BE2C (cell line): ENCODE data around the gene GALNT16.

Experiments used
- DNase-seq: peaks from one replicate; pipeline ENCODE4 v3.0.0-alpha.2; 2020
- H3K27me3 ChIP-seq: fragments of 250-450 bp; sonication (Bioruptor Pico); 2 replicates; pipeline ENCODE4 v1.5.1; 2020; ENCODE audit warnings: mild to moderate bottlenecking
- H3K36me3 ChIP-seq: fragments of 250-450 bp; sonication (Bioruptor Pico); 2 replicates; pipeline ENCODE4 v1.5.1; 2020; ENCODE audit warnings: mild to moderate bottlenecking
- H3K4me1 ChIP-seq: fragments of 250-450 bp; sonication (Bioruptor Pico); 2 replicates; pipeline ENCODE4 v1.5.1; 2020
- H3K4me3 ChIP-seq: 2 replicates; pipeline ENCODE4 v1.5.1; 2011; ENCODE audit warnings: low read depth, low read length
- H3K9me3 ChIP-seq: fragments of 250-450 bp; sonication (Bioruptor Pico); 2 replicates; pipeline ENCODE4 v1.5.1; 2020
- TF ChIP-seq, protein P1 (sequence below): IDR thresholded peaks from 2 replicates; pipeline ENCODE4 v1.5.1; 2012; ENCODE audit warnings: mild to moderate bottlenecking, low read depth, low read length

Gene GALNT16

DNA sequence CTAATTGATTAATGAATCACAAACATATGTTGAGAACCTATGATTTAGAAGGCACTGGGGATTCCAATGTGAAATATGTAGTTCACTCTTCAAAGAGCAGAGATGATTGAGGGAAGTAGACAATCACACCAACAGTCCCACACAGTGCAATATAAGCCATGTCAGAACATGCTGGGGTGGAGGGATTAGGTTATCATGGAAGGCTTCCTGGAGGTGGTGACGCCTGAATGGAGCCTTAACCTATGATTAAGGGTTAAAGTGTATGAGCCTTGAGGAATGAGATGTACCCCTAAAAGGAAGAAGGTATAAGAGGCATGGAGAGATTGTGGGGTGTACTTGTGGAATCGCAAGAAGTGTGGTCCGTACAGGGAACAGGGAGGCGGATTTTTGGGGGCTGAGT lies 106.8 kb downstream of the GALNT16 start:
- Histone ChIP-seq H3K9me3 (no peaks in the 10 kb centered on the region), H3K36me3 (no peaks in the 10 kb centered on the region; the same call in 1 of the 2 replicates), H3K4me3 (no peak overlapping the region), H3K4me1 (no peaks in the 10 kb centered on the region), H3K27me3 (no peaks in the 10 kb centered on the region)
- TF ChIP-seq, protein P1, sequence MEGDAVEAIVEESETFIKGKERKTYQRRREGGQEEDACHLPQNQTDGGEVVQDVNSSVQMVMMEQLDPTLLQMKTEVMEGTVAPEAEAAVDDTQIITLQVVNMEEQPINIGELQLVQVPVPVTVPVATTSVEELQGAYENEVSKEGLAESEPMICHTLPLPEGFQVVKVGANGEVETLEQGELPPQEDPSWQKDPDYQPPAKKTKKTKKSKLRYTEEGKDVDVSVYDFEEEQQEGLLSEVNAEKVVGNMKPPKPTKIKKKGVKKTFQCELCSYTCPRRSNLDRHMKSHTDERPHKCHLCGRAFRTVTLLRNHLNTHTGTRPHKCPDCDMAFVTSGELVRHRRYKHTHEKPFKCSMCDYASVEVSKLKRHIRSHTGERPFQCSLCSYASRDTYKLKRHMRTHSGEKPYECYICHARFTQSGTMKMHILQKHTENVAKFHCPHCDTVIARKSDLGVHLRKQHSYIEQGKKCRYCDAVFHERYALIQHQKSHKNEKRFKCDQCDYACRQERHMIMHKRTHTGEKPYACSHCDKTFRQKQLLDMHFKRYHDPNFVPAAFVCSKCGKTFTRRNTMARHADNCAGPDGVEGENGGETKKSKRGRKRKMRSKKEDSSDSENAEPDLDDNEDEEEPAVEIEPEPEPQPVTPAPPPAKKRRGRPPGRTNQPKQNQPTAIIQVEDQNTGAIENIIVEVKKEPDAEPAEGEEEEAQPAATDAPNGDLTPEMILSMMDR, result no peak
- no peak for DNase-seq

DNA sequence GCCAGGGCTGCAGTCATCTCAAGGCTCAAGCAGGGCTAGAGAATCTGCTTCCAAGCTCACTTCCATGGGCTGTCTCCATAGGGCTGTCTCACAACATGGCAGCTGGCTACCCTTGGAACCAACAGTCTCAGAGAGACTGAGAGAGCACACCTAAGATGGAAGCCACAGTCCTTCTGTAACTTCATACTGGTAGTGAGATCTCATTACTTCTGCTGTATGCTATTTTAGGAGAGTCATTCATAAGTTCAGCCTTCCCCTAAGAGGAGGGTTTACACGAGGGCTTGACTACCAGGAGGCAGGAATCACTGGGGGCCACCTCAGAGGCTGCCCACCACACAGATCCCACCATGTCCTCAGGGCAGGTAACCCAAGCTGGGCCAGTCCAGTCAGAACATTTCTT lies 108.4 kb downstream of the GALNT16 start:
- Histone ChIP-seq H3K9me3 (no peaks in the 10 kb centered on the region), H3K4me3 (no peak overlapping the region), H3K27me3 (no peaks in the 10 kb centered on the region), H3K36me3 (peaks cover 1% of the 10 kb centered on the region; the same call in 1 of the 2 replicates), H3K4me1 (no peaks in the 10 kb centered on the region)
- TF ChIP-seq, protein P1, result no peak
- no peak for DNase-seq

DNA sequence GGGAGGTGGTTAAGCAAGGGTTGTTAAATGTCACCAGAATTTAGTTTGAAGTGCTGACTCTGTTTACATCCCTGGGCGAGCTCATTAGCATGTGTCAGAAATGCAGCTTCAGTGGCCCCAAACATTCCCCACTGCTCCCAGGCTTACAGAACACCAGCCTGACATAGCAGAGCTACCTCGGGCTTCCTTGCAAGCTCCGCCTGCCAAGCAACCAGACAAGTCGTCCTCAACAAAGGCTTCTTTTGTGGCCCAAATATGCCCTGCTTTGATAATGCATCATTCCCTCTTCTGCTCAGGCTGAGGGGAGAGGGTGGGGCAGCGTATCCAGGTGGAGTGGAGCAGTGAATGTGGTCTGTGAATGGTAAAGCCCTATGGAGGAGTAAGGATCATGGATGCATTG lies 110.1 kb downstream of the GALNT16 start:
- peaks cover 4% of the 10 kb centered on the region for H3K36me3 ChIP-seq
- H3K9me3 ChIP-seq, result no peaks in the 10 kb centered on the region
- H3K4me1 ChIP-seq, result no peaks in the 10 kb centered on the region
- no peak overlapping the region for H3K4me3 ChIP-seq
- H3K27me3 ChIP-seq, result no peaks in the 10 kb centered on the region
- DNase-seq, result no peak
- TF ChIP-seq, protein P1, result no peak

DNA sequence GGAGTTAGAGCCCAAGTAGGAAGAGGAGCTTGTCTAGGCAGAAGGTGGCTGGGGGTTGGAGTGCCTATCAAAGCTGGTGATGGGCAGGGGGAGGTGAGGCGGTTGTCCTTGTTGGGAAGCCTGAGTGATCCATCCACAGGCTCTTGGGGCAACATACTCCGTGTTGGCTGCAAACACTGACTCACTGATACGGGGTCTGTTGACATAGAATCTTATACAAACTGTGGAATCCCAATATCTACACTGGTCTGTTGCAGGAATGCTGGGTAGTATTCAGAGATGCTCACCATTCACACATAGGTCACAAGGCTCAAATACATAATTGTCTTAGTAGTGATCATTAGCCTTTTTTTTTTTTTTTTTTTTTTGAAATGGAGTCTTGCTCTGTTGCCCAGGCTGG lies 112.2 kb downstream of the GALNT16 start:
- DNase-seq, result no peak
- Histone ChIP-seq H3K4me1 (no peaks in the 10 kb centered on the region), H3K9me3 (no peaks in the 10 kb centered on the region; the same call in 1 of the 2 replicates), H3K36me3 (peaks cover 21% of the 10 kb centered on the region), H3K4me3 (no peak overlapping the region), H3K27me3 (no peaks in the 10 kb centered on the region)
- TF ChIP-seq, protein P1, result no peak

DNA sequence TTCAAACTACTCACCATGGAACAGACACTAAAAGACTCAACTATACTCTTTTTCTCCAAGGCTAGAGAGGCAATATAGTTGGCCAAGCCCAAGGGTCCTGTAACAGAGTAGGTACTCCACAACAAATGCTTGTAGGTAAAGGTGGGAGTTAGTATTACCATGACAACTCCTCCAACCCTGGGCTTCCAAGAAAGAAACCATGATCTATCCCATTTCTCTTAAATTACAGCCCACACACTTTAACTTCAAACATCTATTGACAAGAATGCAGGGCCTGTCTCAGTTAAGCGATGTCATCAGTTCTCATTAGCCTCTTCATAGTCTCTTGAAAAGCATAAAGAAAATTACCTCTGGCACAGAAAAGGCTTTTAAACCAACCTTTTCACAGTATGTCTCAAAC lies 113.1 kb downstream of the GALNT16 start:
- DNase-seq, result no peak
- Histone ChIP-seq H3K9me3 (no peaks in the 10 kb centered on the region; the same call in 1 of the 2 replicates), H3K27me3 (no peaks in the 10 kb centered on the region), H3K4me3 (no peak overlapping the region), H3K36me3 (peaks cover 27% of the 10 kb centered on the region), H3K4me1 (no peaks in the 10 kb centered on the region)
- TF ChIP-seq, protein P1, result no peak

DNA sequence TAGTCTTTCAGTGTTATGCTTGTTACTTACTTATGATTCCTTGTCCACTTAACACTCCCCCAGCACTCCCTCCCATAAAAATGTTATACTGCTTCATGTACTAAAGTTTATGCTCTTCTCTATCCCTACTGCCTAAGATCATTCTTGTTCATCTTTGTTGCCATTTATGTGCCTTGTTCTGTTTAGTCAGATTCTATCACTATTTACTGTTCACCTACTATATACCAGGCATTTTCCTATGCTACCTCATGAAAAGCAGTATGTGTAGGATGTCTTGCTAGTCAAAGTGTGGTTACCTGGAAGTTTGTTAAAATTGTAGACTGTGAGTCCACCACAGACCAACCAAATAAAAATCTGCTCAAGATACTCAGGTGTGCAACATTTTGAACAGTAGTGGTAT lies 114.3 kb downstream of the GALNT16 start:
- H3K9me3 ChIP-seq, result no peaks in the 10 kb centered on the region; the same call in 1 of the 2 replicates

More for the DNA sequence above, 114.3 kb downstream of the GALNT16 start:
- Histone ChIP-seq H3K27me3 (no peaks in the 10 kb centered on the region), H3K36me3 (peaks cover 34% of the 10 kb centered on the region), H3K4me1 (no peaks in the 10 kb centered on the region), H3K4me3 (no peak overlapping the region)
- no peak for DNase-seq
- TF ChIP-seq, protein P1, result no peak
